ENCODE results near the gene AGA. TPM values are rescaled to one million over a fixed set of nuclear protein-coding genes. Genes with fewer than 3 reads are reported as not detected.

AGA gene
- total RNA-seq, 2 experiments from 2014 or later = 14.6 to 15.4 TPM

DNA sequence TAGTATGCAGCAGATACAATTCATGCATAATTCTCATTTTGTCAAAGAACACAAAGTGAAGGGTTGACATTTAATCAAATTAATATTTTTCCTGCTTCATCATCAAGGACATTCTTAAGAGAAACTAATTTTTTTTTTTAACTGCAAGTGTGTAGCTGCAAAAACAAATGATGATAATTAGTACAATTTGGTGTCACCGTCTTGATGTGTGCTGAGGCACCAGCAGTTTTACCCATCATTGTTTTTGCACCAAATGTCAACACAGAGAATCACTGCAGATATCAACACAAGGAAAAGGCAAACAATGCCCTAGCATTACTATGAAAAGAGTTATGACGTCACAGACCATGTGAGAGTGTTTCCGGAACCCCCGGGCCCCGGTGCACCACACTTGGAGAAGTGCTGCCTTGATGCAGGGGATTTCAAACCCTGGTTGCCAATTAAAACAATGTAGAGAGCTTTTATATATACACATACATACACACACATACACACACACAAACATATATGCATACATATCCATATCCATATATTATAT is 55.9 kb downstream of the AGA start:
- H3K9me3 ChIP-seq (ENCODE audit: control insufficient read depth in 1 of 2, insufficient read depth in 1 of 2, low read length in 2 of 2) = peaks cover 0 to 7% of the 10 kb centered on the region in 2 experiments
- H3K4me3 ChIP-seq (ENCODE audit: low read length) = no peak overlapping the region
- no peak for DNase-seq
- H3K36me3 ChIP-seq (ENCODE audit: insufficient read depth, low read length) = no peaks in the 10 kb centered on the region
- TF ChIP-seq CTCF (IDR thresholded peaks at IDR 0.05) = no peak
- peaks cover 5% of the 10 kb centered on the region for H3K27me3 Mint-ChIP-seq
- H3K36me3 Mint-ChIP-seq (ENCODE audit: low read depth) = no peaks in the 10 kb centered on the region
- H3K9me3 Mint-ChIP-seq = no peaks in the 10 kb centered on the region
- no peak for ATAC-seq (ENCODE audit: poor library complexity)
- ChIA-PET CTCF (no interaction called here), POLR2A (interaction anchor here (0.6 to 0.8 kb wide), 2 partner anchors 9 to 44 kb away, joined by 3 read pairs; no protein-coding TSS in a partner anchor)
- no peak overlapping the region for H3K4me3 Mint-ChIP-seq
- H3K27me3 ChIP-seq (ENCODE audit: control insufficient read depth in 1 of 2, insufficient read depth in 2 of 2, low read length in 2 of 2) = no peaks in the 10 kb centered on the region
- intact Hi-C loops (cut with DNase I, micrococcal nuclease) = loop anchor here in 1 of 2 experiments (5.0 kb wide), 1 partner anchor 286 kb away; no protein-coding TSS in a partner anchor
- no peak overlapping the region for H3K27ac ChIP-seq (ENCODE audit: low read depth in 1 of 2, low read length in 2 of 2)
- peaks cover 5% of the 10 kb centered on the region for H3K4me1 Mint-ChIP-seq (ENCODE audit: low read depth)
- H3K27ac Mint-ChIP-seq = no peak overlapping the region
- peaks cover 4% of the 10 kb centered on the region for H3K4me1 ChIP-seq (ENCODE audit: insufficient read depth, low read length)

DNA sequence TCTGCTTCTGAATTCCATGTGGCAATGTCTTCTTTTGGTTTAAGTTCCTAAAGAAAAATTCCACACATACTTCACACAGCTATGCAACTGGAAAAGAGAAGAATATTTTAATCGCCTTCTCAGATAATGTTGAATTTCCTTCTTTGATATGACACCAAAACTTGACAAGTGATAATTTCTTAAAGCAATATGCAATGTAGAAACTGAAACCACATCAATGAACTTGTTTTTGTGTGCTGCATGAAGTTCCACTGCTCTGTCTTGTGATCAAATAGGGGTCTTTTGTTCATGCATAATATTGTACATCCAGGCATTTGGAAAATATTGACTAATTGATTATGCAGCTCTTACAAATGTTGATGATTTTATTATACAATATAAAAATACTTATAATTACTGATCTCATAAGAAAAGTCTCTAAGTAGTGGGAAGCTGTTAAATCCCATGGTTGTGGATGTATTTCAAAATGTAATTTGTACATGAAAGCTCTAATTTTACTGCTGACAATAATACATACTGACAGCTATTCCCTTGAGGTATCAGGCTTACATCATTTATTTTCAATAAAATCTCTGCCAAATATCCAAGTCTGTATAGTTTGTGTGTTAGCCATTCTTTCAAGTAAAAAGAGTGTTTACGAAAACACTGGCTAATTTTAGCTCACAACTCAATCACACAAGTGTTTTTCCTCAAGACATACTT is 56.5 kb downstream of the AGA start:
- Histone ChIP-seq H3K27ac (ENCODE audit: low read depth in 1 of 2, low read length in 2 of 2) (no peak overlapping the region), H3K27me3 (ENCODE audit: control insufficient read depth in 1 of 2, insufficient read depth in 2 of 2, low read length in 2 of 2) (no peaks in the 10 kb centered on the region), H3K4me3 (ENCODE audit: low read length) (no peak overlapping the region), H3K36me3 (ENCODE audit: insufficient read depth, low read length) (no peaks in the 10 kb centered on the region), H3K9me3 (ENCODE audit: control insufficient read depth in 1 of 2, insufficient read depth in 1 of 2, low read length in 2 of 2) (peaks cover 0 to 7% of the 10 kb centered on the region in 2 experiments), H3K4me1 (ENCODE audit: insufficient read depth, low read length) (no peaks in the 10 kb centered on the region)
- Mint-ChIP-seq H3K4me1 (ENCODE audit: low read depth) (no peaks in the 10 kb centered on the region), H3K36me3 (ENCODE audit: low read depth) (no peaks in the 10 kb centered on the region), H3K4me3 (no peak overlapping the region), H3K27ac (no peak overlapping the region), H3K9me3 (no peaks in the 10 kb centered on the region), H3K27me3 (peaks cover 5% of the 10 kb centered on the region)
- POLR2A ChIA-PET = interaction anchor here (0.8 kb wide), 1 partner anchor 9 kb away, joined by 3 read pairs; no protein-coding TSS in a partner anchor
- intact Hi-C loops (cut with DNase I, micrococcal nuclease) = loop anchor here in 1 of 2 experiments (5.0 kb wide), 1 partner anchor 287 kb away; no protein-coding TSS in a partner anchor
- no peak for TF ChIP-seq CTCF (IDR thresholded peaks at IDR 0.05)
- no peak for ATAC-seq (ENCODE audit: poor library complexity)
- CTCF ChIA-PET = no interaction called here
- DNase-seq = no peak

DNA sequence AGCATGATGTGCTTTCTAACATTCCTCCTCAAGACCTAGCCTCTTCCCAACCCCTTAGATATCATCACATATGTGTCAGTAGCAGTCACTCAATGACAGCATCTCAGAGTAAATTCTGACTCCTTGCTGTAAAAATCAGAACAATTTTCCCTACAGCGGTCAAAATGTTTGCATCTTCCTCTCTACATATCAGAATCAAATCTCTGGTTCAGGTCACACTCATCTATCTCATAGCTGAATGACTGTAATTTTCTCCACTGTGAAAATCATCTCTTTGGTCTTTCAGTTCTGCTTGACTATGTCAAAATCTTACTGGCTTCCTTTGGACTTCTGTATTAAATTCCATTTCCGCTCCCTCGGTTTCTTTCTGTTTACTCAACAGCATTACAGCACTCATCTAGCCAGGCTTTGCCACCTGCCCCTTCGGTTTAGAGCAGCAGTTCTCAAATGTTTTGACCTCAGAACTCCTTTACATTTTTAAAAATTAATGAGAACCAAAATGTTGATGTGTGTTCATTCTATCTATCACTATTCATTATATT is 57.3 kb downstream of the AGA start:
- intact Hi-C loops (cut with DNase I, micrococcal nuclease) = loop anchor here in 1 of 2 experiments (5.0 kb wide), 1 partner anchor 287 kb away; no protein-coding TSS in a partner anchor
- Histone ChIP-seq H3K4me1 (ENCODE audit: insufficient read depth, low read length) (no peaks in the 10 kb centered on the region), H3K4me3 (ENCODE audit: low read length) (no peak overlapping the region), H3K27me3 (ENCODE audit: control insufficient read depth in 1 of 2, insufficient read depth in 2 of 2, low read length in 2 of 2) (no peaks in the 10 kb centered on the region), H3K36me3 (ENCODE audit: insufficient read depth, low read length) (no peaks in the 10 kb centered on the region), H3K27ac (ENCODE audit: low read depth in 1 of 2, low read length in 2 of 2) (no peak overlapping the region), H3K9me3 (ENCODE audit: control insufficient read depth in 1 of 2, insufficient read depth in 1 of 2, low read length in 2 of 2) (peaks cover 0 to 7% of the 10 kb centered on the region in 2 experiments)
- Mint-ChIP-seq H3K27me3 (peaks cover 5% of the 10 kb centered on the region), H3K27ac (no peak overlapping the region), H3K9me3 (no peaks in the 10 kb centered on the region), H3K4me1 (ENCODE audit: low read depth) (no peaks in the 10 kb centered on the region), H3K36me3 (ENCODE audit: low read depth) (no peaks in the 10 kb centered on the region), H3K4me3 (no peak overlapping the region)
- ATAC-seq (ENCODE audit: poor library complexity) (no peak), DNase-seq (no peak)
- TF ChIP-seq CTCF (IDR thresholded peaks at IDR 0.05) = no peak
- POLR2A ChIA-PET = no interaction called here
- CTCF ChIA-PET = no interaction called here

Measured in CD4-positive, alpha-beta T cell (primary cell).